Ovary (tissue), 3 donors: ENCODE data around the gene ATP5IF1.

Experiments used
- EP300 ChIP-seq: sonication (generic); formaldehyde crosslinking; IDR thresholded peaks from one replicate; pipeline ENCODE4 v1.6.1; 2017; ENCODE audit warnings: antibody characterized with exemption
- TF ChIP-seq, protein P1 (sequence below), 3 donors: fragments of 450-650 bp in 2 of 3; fragments of 200-600 bp in 1 of 3; IDR thresholded peaks; one replicate each; pipeline versions ENCODE4 v1.5.1 to v1.8.0; 2016 to 2022; ENCODE audit warnings: antibody characterized with exemption in 3 of 3, mild to moderate bottlenecking in 1 of 3
- donor health status: DM: no; HTN: no; CAD: no.

DNA sequence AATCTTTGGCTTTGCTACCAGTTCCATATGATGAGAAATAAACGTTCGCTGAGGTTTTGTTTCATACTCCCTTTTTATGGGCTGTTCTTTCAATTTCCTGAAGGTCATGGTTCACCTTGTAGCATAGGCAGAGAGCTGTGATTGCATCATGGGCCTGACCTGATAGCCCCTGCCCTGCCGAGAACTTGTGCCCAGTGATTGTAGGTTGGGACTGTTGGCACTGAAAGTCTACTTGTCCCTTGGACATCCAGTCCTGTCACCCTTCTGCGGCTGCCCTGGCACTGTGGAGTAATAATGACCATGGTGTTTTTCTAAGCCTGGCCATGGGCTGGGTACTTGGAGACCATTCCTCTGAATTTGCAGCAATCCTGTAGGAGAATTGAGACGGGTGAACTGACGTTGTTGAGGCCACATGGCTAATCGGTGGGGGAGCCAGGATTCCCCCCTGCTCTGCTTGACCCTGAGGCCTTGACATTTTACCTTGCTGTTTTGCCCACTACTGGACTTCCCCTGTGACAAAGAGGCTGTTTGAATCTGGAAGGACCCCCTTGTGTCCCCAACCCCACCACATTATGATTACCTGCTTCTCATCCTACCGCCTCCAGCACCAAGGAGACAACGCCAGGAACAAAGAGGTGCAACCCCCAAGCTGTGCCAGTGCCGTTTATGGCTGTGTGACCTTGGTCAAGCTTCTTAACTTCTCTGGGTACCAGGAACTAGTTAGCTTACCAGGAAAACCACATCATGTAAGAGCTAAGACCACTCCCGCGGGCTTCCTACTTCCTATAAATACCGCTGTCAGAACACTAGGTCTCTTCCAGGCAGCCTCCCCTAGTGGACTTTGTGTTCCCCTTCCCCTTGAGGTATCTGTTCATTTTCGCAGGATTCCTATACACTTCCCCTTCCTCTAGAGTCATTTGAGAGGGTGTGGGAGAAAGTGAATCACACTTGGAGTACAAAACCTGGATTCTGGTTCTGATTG lies 46.8 kb downstream of the ATP5IF1 start:
- TF ChIP-seq, protein P1, sequence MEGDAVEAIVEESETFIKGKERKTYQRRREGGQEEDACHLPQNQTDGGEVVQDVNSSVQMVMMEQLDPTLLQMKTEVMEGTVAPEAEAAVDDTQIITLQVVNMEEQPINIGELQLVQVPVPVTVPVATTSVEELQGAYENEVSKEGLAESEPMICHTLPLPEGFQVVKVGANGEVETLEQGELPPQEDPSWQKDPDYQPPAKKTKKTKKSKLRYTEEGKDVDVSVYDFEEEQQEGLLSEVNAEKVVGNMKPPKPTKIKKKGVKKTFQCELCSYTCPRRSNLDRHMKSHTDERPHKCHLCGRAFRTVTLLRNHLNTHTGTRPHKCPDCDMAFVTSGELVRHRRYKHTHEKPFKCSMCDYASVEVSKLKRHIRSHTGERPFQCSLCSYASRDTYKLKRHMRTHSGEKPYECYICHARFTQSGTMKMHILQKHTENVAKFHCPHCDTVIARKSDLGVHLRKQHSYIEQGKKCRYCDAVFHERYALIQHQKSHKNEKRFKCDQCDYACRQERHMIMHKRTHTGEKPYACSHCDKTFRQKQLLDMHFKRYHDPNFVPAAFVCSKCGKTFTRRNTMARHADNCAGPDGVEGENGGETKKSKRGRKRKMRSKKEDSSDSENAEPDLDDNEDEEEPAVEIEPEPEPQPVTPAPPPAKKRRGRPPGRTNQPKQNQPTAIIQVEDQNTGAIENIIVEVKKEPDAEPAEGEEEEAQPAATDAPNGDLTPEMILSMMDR (IDR thresholded peaks at IDR 0.05) = no peak
- TF ChIP-seq EP300 = no peak
